CD8-positive, alpha-beta memory T cell (primary cell): ENCODE measurements around the gene ESPN. TPM values are rescaled to one million over a fixed set of nuclear protein-coding genes. Genes with fewer than 3 reads are reported as not detected.
"Not testable (repeated sequence)": the region's sequence is repeated elsewhere in the genome, so short reads cannot be mapped to it uniquely, and the experiment has no call there.

Source experiments
- CTCF ChIA-PET: fragments of 350-600 bp; sonication (Branson Sonifier 250); formaldehyde crosslinking; loops from one replicate; lab custom pipeline; 2021; ENCODE audit warnings: antibody characterized with exemption; lab: Charles Lee
- POLR2A ChIA-PET: fragments of 350-600 bp; sonication (Branson Sonifier 250); formaldehyde crosslinking; loops from one replicate; lab custom pipeline; 2021; ENCODE audit warnings: antibody characterized with exemption; lab: Charles Lee
- DNase-seq, 5 donors: peaks; one replicate each; pipeline versions ENCODE4 v3.0.0 to v3.0.0-alpha.2; 2020 to 2022; ENCODE audit warnings: mixed read lengths in 1 of 5
- H3K27ac ChIP-seq: one replicate; pipeline ENCODE4 v1.7.0; 2013; ENCODE audit warnings: low read depth, mild to moderate bottlenecking, low read length, moderate library complexity
- H3K27me3 ChIP-seq: 2 replicates; pipeline ENCODE4 v1.7.0; 2013; ENCODE audit warnings: low read length, mild to moderate bottlenecking; ENCODE audit not compliant: insufficient read depth, poor library complexity, severe bottlenecking
- H3K36me3 ChIP-seq: 2 replicates; pipeline ENCODE4 v1.7.0; 2013; ENCODE audit warnings: mild to moderate bottlenecking, low read length, moderate library complexity; ENCODE audit not compliant: insufficient read depth
- H3K4me1 ChIP-seq: 2 replicates; pipeline ENCODE4 v1.7.0; 2013; ENCODE audit warnings: mild to moderate bottlenecking, low read length, moderate library complexity; ENCODE audit not compliant: insufficient read depth
- H3K4me3 ChIP-seq: 2 replicates; pipeline ENCODE4 v1.7.0; 2013; ENCODE audit warnings: mild to moderate bottlenecking, low read length
- H3K9me3 ChIP-seq: 2 replicates; pipeline ENCODE4 v1.7.0; 2013; ENCODE audit warnings: mild to moderate bottlenecking, low read length
- H3K27ac Mint-ChIP-seq, 8 donors: one replicate each; pipeline ENCODE4 v1.8.0; 2020 to 2021; ENCODE audit warnings: mixed read lengths in 8 of 8, mild to moderate bottlenecking in 6 of 8, inconsistent platforms in 3 of 8, moderate library complexity in 3 of 8
- H3K27me3 Mint-ChIP-seq, 2 donors: one replicate each; pipeline ENCODE4 v1.8.0; 2020 to 2021; ENCODE audit warnings: mixed read lengths in 2 of 2, mild to moderate bottlenecking in 1 of 2, moderate library complexity in 1 of 2
- H3K36me3 Mint-ChIP-seq, 3 donors: one replicate each; pipeline ENCODE4 v1.8.0; 2020 to 2021; ENCODE audit warnings: mixed read lengths in 3 of 3, inconsistent platforms in 1 of 3, mild to moderate bottlenecking in 1 of 3
- H3K4me1 Mint-ChIP-seq, 3 donors: one replicate each; pipeline ENCODE4 v1.8.0; 2020 to 2021; ENCODE audit warnings: mixed read lengths in 3 of 3, inconsistent platforms in 1 of 3, mild to moderate bottlenecking in 1 of 3
- H3K4me3 Mint-ChIP-seq, 7 donors: one replicate each; pipeline ENCODE4 v1.8.0; 2020 to 2021; ENCODE audit warnings: mixed read lengths in 7 of 7, mild to moderate bottlenecking in 6 of 7, moderate library complexity in 4 of 7, inconsistent platforms in 2 of 7
- H3K9me3 Mint-ChIP-seq, 5 donors: one replicate each; pipeline ENCODE4 v1.8.0; 2020 to 2022; ENCODE audit warnings: mixed read lengths in 5 of 5, mild to moderate bottlenecking in 3 of 5, moderate library complexity in 2 of 5, inconsistent platforms in 1 of 5
- polyA plus RNA-seq: library from polyadenylated mRNA; unstranded; fragments of 300-500 nt; fragmentation: Illumina TruSeq; gene quantifications from one replicate; pipeline ENCODE4 v1.2.3, GENCODE V29; 2021
- total RNA-seq, 2 experiments: library from RNA; stranded (reverse); gene quantifications; one replicate each; pipeline ENCODE4 v1.2.3, GENCODE V29; 2021

Gene ESPN
- total and polyA plus RNA-seq, 3 experiments from 2014 or later = 0.28 to 0.60 (median 0.48) TPM

- H3K36me3 Mint-ChIP-seq = peaks cover 0 to 4% (median 0%) of the 10 kb centered on the region in 3 donors
- H3K4me1 ChIP-seq = peaks cover 3% of the 10 kb centered on the region
- no peaks in the 10 kb centered on the region for H3K9me3 Mint-ChIP-seq
- peaks cover 15% of the 10 kb centered on the region for H3K27me3 ChIP-seq
- H3K36me3 ChIP-seq = no peaks in the 10 kb centered on the region
- peak overlapping the region in 1 of 7 donors; percentile 88 for H3K4me3 Mint-ChIP-seq
- H3K27ac Mint-ChIP-seq = peak overlapping the region in 1 of 8 donors; percentile 32
- peaks cover 39 to 46% of the 10 kb centered on the region in 2 donors for H3K27me3 Mint-ChIP-seq
- ChIA-PET POLR2A (no interaction called here), CTCF (interaction anchor here (0.8 to 10.6 kb wide), 10 partner anchors 10 to 205 kb away, joined by 3 to 92 read pairs (median 6); partner anchors contain the start of gene HES2)
- H3K4me3 ChIP-seq = no peak overlapping the region
- H3K27ac ChIP-seq = no peak overlapping the region
- H3K4me1 Mint-ChIP-seq = peaks cover 10 to 19% (median 13%) of the 10 kb centered on the region in 3 donors
- no peaks in the 10 kb centered on the region for H3K9me3 ChIP-seq
- no peak for DNase-seq
Observed at GRCh38 chr1:6441586-6441985, 17.0 kb downstream of the ESPN start.

GRCh38 chr1:6443339-6444115, 19.0 kb downstream of the ESPN start:
- Mint-ChIP-seq H3K27ac (no peak overlapping the region), H3K9me3 (no peaks in the 10 kb centered on the region), H3K27me3 (peaks cover 39 to 43% of the 10 kb centered on the region in 2 donors), H3K36me3 (peaks cover 0 to 4% (median 0%) of the 10 kb centered on the region in 3 donors), H3K4me1 (peaks cover 5 to 23% (median 12%) of the 10 kb centered on the region in 3 donors), H3K4me3 (no peak overlapping the region)
- ChIA-PET CTCF (interaction anchor here (0.8 to 10.6 kb wide), 5 partner anchors 10 to 34 kb away, joined by 4 to 92 read pairs (median 9); partner anchors contain the start of gene HES2), POLR2A (no interaction called here)
- peaks cover 16% of the 10 kb centered on the region for H3K27me3 ChIP-seq
- no peaks in the 10 kb centered on the region for H3K36me3 ChIP-seq
- no peak overlapping the region for H3K4me3 ChIP-seq
- H3K27ac ChIP-seq = no peak overlapping the region
- peaks cover 7% of the 10 kb centered on the region for H3K4me1 ChIP-seq
- H3K9me3 ChIP-seq = no peaks in the 10 kb centered on the region
- DNase-seq = no peak

- peaks cover 36 to 45% of the 10 kb centered on the region in 2 donors for H3K27me3 Mint-ChIP-seq
- peaks cover 0 to 4% (median 0%) of the 10 kb centered on the region in 3 donors for H3K36me3 Mint-ChIP-seq
- no peak overlapping the region for H3K4me3 ChIP-seq
- ChIA-PET CTCF (interaction anchor here (0.8 kb wide), 1 partner anchor 10 kb away, joined by 4 read pairs; no protein-coding TSS in a partner anchor), POLR2A (no interaction called here)
- no peak overlapping the region for H3K4me3 Mint-ChIP-seq
- H3K9me3 ChIP-seq = no peaks in the 10 kb centered on the region
- H3K4me1 Mint-ChIP-seq = peaks cover 2 to 26% (median 15%) of the 10 kb centered on the region in 3 donors
- H3K9me3 Mint-ChIP-seq = no peaks in the 10 kb centered on the region
- peak overlapping the region in 1 of 8 donors; percentile 42 for H3K27ac Mint-ChIP-seq
- H3K27ac ChIP-seq = no peak overlapping the region
- H3K36me3 ChIP-seq = no peaks in the 10 kb centered on the region
- peaks cover 19% of the 10 kb centered on the region for H3K27me3 ChIP-seq
- DNase-seq = no peak
- peaks cover 11% of the 10 kb centered on the region for H3K4me1 ChIP-seq
Observed at GRCh38 chr1:6444377-6444776, 19.8 kb downstream of the ESPN start.

- DNase-seq = peak in 1 of 5 donors; percentile 66
- POLR2A ChIA-PET = no interaction called here
- peaks cover 20% of the 10 kb centered on the region for H3K27me3 ChIP-seq
Observed at GRCh38 chr1:6445062-6445763, 20.6 kb downstream of the ESPN start.

GRCh38 chr1:6445929-6446328, 21.4 kb downstream of the ESPN start:
- H3K27me3 Mint-ChIP-seq = peaks cover 40 to 53% of the 10 kb centered on the region in 2 donors
- H3K36me3 Mint-ChIP-seq, DNase-seq, H3K9me3 ChIP-seq, H3K27ac Mint-ChIP-seq, POLR2A ChIA-PET, H3K36me3 ChIP-seq, H3K9me3 Mint-ChIP-seq, H3K4me3 Mint-ChIP-seq, H3K27ac ChIP-seq, H3K4me3 ChIP-seq: not testable (repeated sequence)
- CTCF ChIA-PET = interaction anchor here (1.4 to 1.6 kb wide), 5 partner anchors 8 to 44 kb away, joined by 3 to 7 read pairs (median 4); no protein-coding TSS in a partner anchor
- peaks cover 13% of the 10 kb centered on the region for H3K4me1 ChIP-seq
- peaks cover 24% of the 10 kb centered on the region for H3K27me3 ChIP-seq
- H3K4me1 Mint-ChIP-seq = peaks cover 0 to 27% (median 16%) of the 10 kb centered on the region in 3 donors

More at GRCh38 chr1:6445062-6445763, 20.6 kb downstream of the ESPN start:
- Mint-ChIP-seq H3K4me3 (peak overlapping the region in 3 of 7 donors; percentile 3 to 28 (median 9)), H3K27me3 (peaks cover 38 to 47% of the 10 kb centered on the region in 2 donors), H3K36me3 (peaks cover 0 to 4% (median 0%) of the 10 kb centered on the region in 3 donors), H3K27ac (peak overlapping the region in 1 of 8 donors; percentile 7), H3K9me3 (no peaks in the 10 kb centered on the region), H3K4me1 (peaks cover 0 to 27% (median 17%) of the 10 kb centered on the region in 3 donors)
- CTCF ChIA-PET = interaction anchor here (1.4 to 1.6 kb wide), 3 partner anchors 9 to 45 kb away, joined by 3 to 5 read pairs (median 4); no protein-coding TSS in a partner anchor
- no peak overlapping the region for H3K4me3 ChIP-seq
- H3K4me1 ChIP-seq = peaks cover 13% of the 10 kb centered on the region
- no peaks in the 10 kb centered on the region for H3K9me3 ChIP-seq
- no peaks in the 10 kb centered on the region for H3K36me3 ChIP-seq
- no peak overlapping the region for H3K27ac ChIP-seq

GRCh38 chr1:6446665-6447015, 22.1 kb downstream of the ESPN start:
- ChIA-PET POLR2A (interaction anchor here (0.6 kb wide), 1 partner anchor 40 kb away, joined by 3 read pairs; no protein-coding TSS in a partner anchor), CTCF (interaction anchor here (1.4 to 2.6 kb wide), 6 partner anchors 8 to 44 kb away, joined by 3 to 8 read pairs (median 4); no protein-coding TSS in a partner anchor)
- no peak for DNase-seq
- H3K36me3 Mint-ChIP-seq = peaks cover 0 to 4% (median 0%) of the 10 kb centered on the region in 3 donors
- Histone ChIP-seq H3K9me3 (no peaks in the 10 kb centered on the region), H3K27ac (no peak overlapping the region), H3K36me3 (no peaks in the 10 kb centered on the region), H3K27me3 (peaks cover 29% of the 10 kb centered on the region), H3K4me1 (peaks cover 13% of the 10 kb centered on the region), H3K4me3 (no peak overlapping the region)
- H3K27ac Mint-ChIP-seq = no peak overlapping the region
- H3K9me3 Mint-ChIP-seq = no peaks in the 10 kb centered on the region
- H3K27me3 Mint-ChIP-seq = peaks cover 38 to 50% of the 10 kb centered on the region in 2 donors
- peak overlapping the region in 3 of 7 donors; percentile 12 to 81 (median 61) for H3K4me3 Mint-ChIP-seq
- H3K4me1 Mint-ChIP-seq = peaks cover 0 to 27% (median 14%) of the 10 kb centered on the region in 3 donors

- no peaks in the 10 kb centered on the region for H3K36me3 ChIP-seq
- H3K27me3 ChIP-seq = peaks cover 29% of the 10 kb centered on the region
- Mint-ChIP-seq H3K27ac (peak overlapping the region in 2 of 8 donors; percentile 33 to 63), H3K4me1 (peaks cover 0 to 27% (median 14%) of the 10 kb centered on the region in 3 donors), H3K27me3 (peaks cover 39 to 51% of the 10 kb centered on the region in 2 donors), H3K36me3 (peaks cover 0 to 4% (median 0%) of the 10 kb centered on the region in 3 donors), H3K9me3 (no peaks in the 10 kb centered on the region), H3K4me3 (peak overlapping the region; percentile 50 to 87 (median 72))
- H3K27ac ChIP-seq = no peak overlapping the region
- DNase-seq = no peak
- ChIA-PET POLR2A (interaction anchor here (0.6 kb wide), 1 partner anchor 39 kb away, joined by 3 read pairs; no protein-coding TSS in a partner anchor), CTCF (interaction anchor here (1.1 to 3.0 kb wide), 8 partner anchors 7 to 33 kb away, joined by 3 to 21 read pairs (median 6); partner anchors contain the start of gene TNFRSF25)
- peak overlapping the region; percentile 22 for H3K4me3 ChIP-seq
- peaks cover 13% of the 10 kb centered on the region for H3K4me1 ChIP-seq
- H3K9me3 ChIP-seq = no peaks in the 10 kb centered on the region
Observed at GRCh38 chr1:6447016-6447817, 22.6 kb downstream of the ESPN start.
